GM19035 (cell line): ENCODE data around the gene USP24.
"Not testable (repeated sequence)": the region's sequence is repeated elsewhere in the genome, so short reads cannot be mapped to it uniquely, and the experiment has no call there.

Experiments
- ATAC-seq: cut with Tn5 transposase; IDR thresholded peaks from one replicate; pipeline ENCODE4 v1.9.1; 2021; ENCODE audit not compliant: unreplicated experiment

The USP24 gene

GRCh38 chr1:55043011-55043410 is 172.2 kb downstream of the USP24 start:
- no peak for ATAC-seq

- no peak for ATAC-seq
Observed at GRCh38 chr1:55041613-55042012, 173.6 kb downstream of the USP24 start.

- ATAC-seq: no peak
Observed at GRCh38 chr1:55040933-55041494, 174.2 kb downstream of the USP24 start.

GRCh38 chr1:55040083-55040932 is 174.9 kb downstream of the USP24 start:
- ATAC-seq: no peak

GRCh38 chr1:55039342-55040082 is 175.7 kb downstream of the USP24 start, which contains the start of gene PCSK9:
TSS of gene PCSK9 (plus strand) at chr1:55039548. CDS start at chr1:55039838, 290 bp downstream.
- no peak for ATAC-seq

GRCh38 chr1:55038974-55039341 is 176.2 kb downstream of the USP24 start:
- no peak for ATAC-seq

GRCh38 chr1:55038552-55038838 is 176.7 kb downstream of the USP24 start:
- ATAC-seq: no peak

GRCh38 chr1:55037733-55038551 is 177.2 kb downstream of the USP24 start:
- no peak for ATAC-seq

- no peak for ATAC-seq
Observed at GRCh38 chr1:55035904-55036303, 179.3 kb downstream of the USP24 start.

- no peak for ATAC-seq
Observed at GRCh38 chr1:55034476-55035133, 180.6 kb downstream of the USP24 start.

GRCh38 chr1:55033265-55033614 is 181.9 kb downstream of the USP24 start:
- ATAC-seq: no peak

- not testable (repeated sequence) for ATAC-seq
Observed at GRCh38 chr1:55031098-55031497, 184.1 kb downstream of the USP24 start.

GRCh38 chr1:55026682-55027081 is 188.5 kb downstream of the USP24 start:
- ATAC-seq: not testable (repeated sequence)

- not testable (repeated sequence) for ATAC-seq
Observed at GRCh38 chr1:55024163-55024562, 191.0 kb downstream of the USP24 start.

- ATAC-seq: peak; percentile 80
Observed at GRCh38 chr1:55021942-55022546, 193.1 kb downstream of the USP24 start.

GRCh38 chr1:55018395-55018794 is 196.8 kb downstream of the USP24 start:
- no peak for ATAC-seq
